SK-N-SH treated with all-trans-retinoic acid at 6 μM for 48 hours (cell line): ENCODE data around the gene EFL1.

Source experiments
- ATAC-seq: fragments of 200-7000 bp; cut with Tn5 transposase; 3 replicates; pipeline ENCODE4 v1.9.1; 2020; ENCODE audit warnings: mild to moderate bottlenecking, moderate library complexity
- ARNTL ChIP-seq: fragments of 450-650 bp; formaldehyde crosslinking; IDR thresholded peaks from 2 replicates; pipeline ENCODE4 v1.5.0; 2020; ENCODE audit warnings: low read depth, mild to moderate bottlenecking, moderate library complexity, borderline replicate concordance
- CREB5 ChIP-seq: fragments of 250-450 bp; sonication (Bioruptor Pico); IDR thresholded peaks from 2 replicates; pipeline ENCODE4 v1.5.1; 2020; ENCODE audit warnings: low read depth, mild to moderate bottlenecking, moderate library complexity
- CSDC2 ChIP-seq: fragments of 250-450 bp; sonication (Bioruptor Pico); IDR thresholded peaks from 2 replicates; pipeline ENCODE4 v1.5.0; 2020; ENCODE audit warnings: mild to moderate bottlenecking, moderate library complexity
- CSRNP3 ChIP-seq: fragments of 250-450 bp; sonication (Bioruptor Pico); IDR thresholded peaks from 2 replicates; pipeline ENCODE4 v1.5.1; 2021; ENCODE audit warnings: mild to moderate bottlenecking, moderate library complexity
- ESRRG ChIP-seq: fragments of 250-450 bp; sonication (Bioruptor Pico); IDR thresholded peaks from 2 replicates; pipeline ENCODE4 v1.6.1; 2021; ENCODE audit warnings: mild to moderate bottlenecking
- GLIS3 ChIP-seq: fragments of 250-450 bp; sonication (Bioruptor Pico); IDR thresholded peaks from 2 replicates; pipeline ENCODE4 v1.5.0; 2020; ENCODE audit warnings: mild to moderate bottlenecking, moderate library complexity
- OSR1 ChIP-seq: fragments of 250-450 bp; sonication (Bioruptor Pico); IDR thresholded peaks from 2 replicates; pipeline ENCODE4 v1.8.0; 2022; ENCODE audit warnings: moderate library complexity, mild to moderate bottlenecking, inconsistent platforms
- PATZ1 ChIP-seq: fragments of 250-450 bp; sonication (Bioruptor Pico); IDR thresholded peaks from 2 replicates; pipeline ENCODE4 v1.8.0; 2020; ENCODE audit warnings: mild to moderate bottlenecking, moderate library complexity, borderline replicate concordance
- POU6F1 ChIP-seq: fragments of 250-450 bp; sonication (Bioruptor Pico); IDR thresholded peaks from 2 replicates; pipeline ENCODE4 v1.8.0; 2021; ENCODE audit warnings: low read depth, mild to moderate bottlenecking, moderate library complexity, borderline replicate concordance
- PPARA ChIP-seq: fragments of 250-450 bp; sonication (Bioruptor Pico); IDR thresholded peaks from 2 replicates; pipeline ENCODE4 v1.5.0; 2020; ENCODE audit warnings: mild to moderate bottlenecking, borderline replicate concordance
- RARB ChIP-seq: fragments of 250-450 bp; sonication (Bioruptor Pico); IDR thresholded peaks from 2 replicates; pipeline ENCODE4 v1.8.0; 2021; ENCODE audit warnings: mild to moderate bottlenecking, moderate library complexity
- SNAI2 ChIP-seq: fragments of 250-450 bp; sonication (Bioruptor Pico); IDR thresholded peaks from 2 replicates; pipeline ENCODE4 v1.5.0; 2020; ENCODE audit warnings: mild to moderate bottlenecking, moderate library complexity
- TCF4 ChIP-seq: fragments of 250-450 bp; sonication (Bioruptor Pico); IDR thresholded peaks from 2 replicates; pipeline ENCODE4 v1.8.0; 2021; ENCODE audit warnings: mild to moderate bottlenecking, moderate library complexity, borderline replicate concordance
- TOX ChIP-seq: fragments of 250-450 bp; sonication (Bioruptor Pico); IDR thresholded peaks from 2 replicates; pipeline ENCODE4 v1.8.0; 2021; ENCODE audit warnings: mild to moderate bottlenecking, moderate library complexity, borderline replicate concordance
- TSHZ2 ChIP-seq: fragments of 250-450 bp; sonication (Bioruptor Pico); IDR thresholded peaks from 2 replicates; pipeline ENCODE4 v1.5.0; 2020; ENCODE audit warnings: mild to moderate bottlenecking, moderate library complexity
- ZC3H10 ChIP-seq: fragments of 250-450 bp; sonication (Bioruptor Pico); IDR thresholded peaks from 2 replicates; pipeline ENCODE4 v1.5.1; 2021; ENCODE audit warnings: mild to moderate bottlenecking, moderate library complexity
- ZFP3 ChIP-seq: fragments of 250-450 bp; sonication (Bioruptor Pico); IDR thresholded peaks from 2 replicates; pipeline ENCODE4 v1.5.0; 2020; ENCODE audit warnings: mild to moderate bottlenecking, moderate library complexity
- ZFP30 ChIP-seq: fragments of 450-650 bp; formaldehyde crosslinking; IDR thresholded peaks from 2 replicates; pipeline ENCODE4 v1.5.0; 2022; ENCODE audit warnings: mild to moderate bottlenecking, moderate library complexity
- ZNF565 ChIP-seq: fragments of 450-650 bp; formaldehyde crosslinking; conservative IDR thresholded peaks from 2 replicates; pipeline ENCODE4 v1.5.0; 2020; ENCODE audit warnings: low read depth, mild to moderate bottlenecking, moderate library complexity
- ZNF70 ChIP-seq: fragments of 450-650 bp; formaldehyde crosslinking; IDR thresholded peaks from 2 replicates; pipeline ENCODE4 v1.5.0; 2020; ENCODE audit warnings: mild to moderate bottlenecking, moderate library complexity

EFL1 gene

GRCh38 chr15:82146990-82147461 lies 115.5 kb downstream of the EFL1 start:
- peak; percentile 70 for ATAC-seq
- TF ChIP-seq ESRRG (CRISPR knock-in tag) (no peak), CSDC2 (CRISPR knock-in tag) (no peak), SNAI2 (CRISPR knock-in tag) (no peak), OSR1 (CRISPR knock-in tag) (no peak)

- ATAC-seq, result peak; percentile 22; the same call in 1 of the 3 replicates
- TF ChIP-seq TCF4 (no peak), PATZ1 (CRISPR knock-in tag) (no peak), OSR1 (CRISPR knock-in tag) (no peak), ZFP3 (CRISPR knock-in tag) (no peak), ZFP30 (no peak), GLIS3 (CRISPR knock-in tag) (no peak), TOX (no peak), TSHZ2 (CRISPR knock-in tag) (no peak), CSRNP3 (CRISPR knock-in tag) (no peak), ZNF565 (CRISPR knock-in tag) (no peak), ZC3H10 (CRISPR knock-in tag) (no peak), RARB (CRISPR knock-in tag) (no peak)
- TF ChIP-seq, all 23 proteins: peak for 0
Observed at GRCh38 chr15:82146576-82146975, 116.0 kb downstream of the EFL1 start.

- TF ChIP-seq ARNTL, result no peak
- no peak for TF ChIP-seq ZNF70
- no peak for TF ChIP-seq CSDC2 (CRISPR knock-in tag)
- TF ChIP-seq CREB5 (CRISPR knock-in tag), result no peak
- no peak for ATAC-seq
Observed at GRCh38 chr15:82143390-82144385, 118.8 kb downstream of the EFL1 start.

- no peak for ATAC-seq
- no peak for TF ChIP-seq ZNF70
- no peak for TF ChIP-seq TCF4
- TF ChIP-seq PATZ1 (CRISPR knock-in tag), result no peak
- TF ChIP-seq ZNF565 (CRISPR knock-in tag), result no peak
- no peak for TF ChIP-seq ZFP30
- TF ChIP-seq ZFP3 (CRISPR knock-in tag), result no peak
- TF ChIP-seq GLIS3 (CRISPR knock-in tag), result no peak
- no peak for TF ChIP-seq POU6F1
- no peak for TF ChIP-seq CSRNP3 (CRISPR knock-in tag)
- no peak for TF ChIP-seq SNAI2 (CRISPR knock-in tag)
- TF ChIP-seq OSR1 (CRISPR knock-in tag), result no peak
- TF ChIP-seq TOX, result no peak
- no peak for TF ChIP-seq PPARA (CRISPR knock-in tag)
Observed at GRCh38 chr15:82140886-82141285, 121.6 kb downstream of the EFL1 start.
